Stomach (tissue), 9 donors: ENCODE data around the gene ARHGEF12. TPM values are rescaled to one million over a fixed set of nuclear protein-coding genes. Genes with fewer than 3 reads are reported as not detected.

ENCODE experiments used
- DNase-seq, 2 donors: peaks; one replicate each; pipeline versions ENCODE4 v3.0.0 to v3.0.0-alpha.2; 2013 to 2019
- H3K27ac ChIP-seq, 5 donors: fragments of 200-600 bp in 4 of 5; sonication (generic) in 4 of 5; one replicate each; pipeline ENCODE4 v1.5.1; 2013 to 2019; ENCODE audit warnings: mild to moderate bottlenecking in 1 of 5, moderate library complexity in 1 of 5
- H3K27me3 ChIP-seq, 3 donors: fragments of 200-600 bp; sonication (generic); one replicate each; pipeline ENCODE4 v1.5.1; 2017 to 2019; ENCODE audit warnings: mixed run types in 1 of 3
- H3K36me3 ChIP-seq, 4 donors: fragments of 200-600 bp; sonication (generic); 1 replicate in 3 of 4; 2 replicates in 1 of 4; pipeline ENCODE4 v1.5.1; 2016 to 2019
- H3K4me1 ChIP-seq, 4 donors: fragments of 200-600 bp; sonication (generic); one replicate each; pipeline ENCODE4 v1.5.1; 2016 to 2019
- H3K4me3 ChIP-seq, 4 donors: fragments of 200-600 bp; sonication (generic) in 3 of 4; one replicate each; pipeline ENCODE4 v1.5.1; 2016 to 2019; ENCODE audit warnings: mild to moderate bottlenecking in 1 of 4
- H3K9me3 ChIP-seq, 4 donors: fragments of 200-600 bp; sonication (generic); one replicate each; pipeline ENCODE4 v1.5.1; 2016 to 2019
- CTCF ChIP-seq, 7 experiments: fragments of 450-650 bp in 4 of 7; fragments of 200-600 bp in 3 of 7; sonication (generic) in 3 of 7; IDR thresholded peaks; one replicate each; pipeline ENCODE4 v1.5.1; 2016 to 2019; ENCODE audit warnings: antibody characterized with exemption in 7 of 7, control low read depth in 2 of 7, mild to moderate bottlenecking in 1 of 7
- EP300 ChIP-seq: sonication (generic); formaldehyde crosslinking; IDR thresholded peaks from one replicate; pipeline ENCODE4 v1.6.1; 2017; ENCODE audit warnings: antibody characterized with exemption
- POLR2A ChIP-seq, 4 donors: fragments of 450-650 bp; IDR thresholded peaks; one replicate each; pipeline ENCODE4 v1.6.1; 2016; ENCODE audit warnings: antibody characterized with exemption in 4 of 4, control low read depth in 2 of 4, mild to moderate bottlenecking in 1 of 4, moderate library complexity in 1 of 4
- POLR2AphosphoS5 ChIP-seq, 3 donors: sonication (generic); formaldehyde crosslinking; IDR thresholded peaks; one replicate each; pipeline ENCODE4 v1.6.1; 2016; ENCODE audit warnings: antibody characterized with exemption in 3 of 3
- WGBS, 5 donors: extraction: QIAGEN DNeasy Blood & Tissue Kit in 3 of 5; methylation state at CpG; one replicate each; pipeline versions ENCODE4 v1.1.5 to v1.1.7; 2013 to 2018; 5-methylcytosine and 5-hydroxymethylcytosine counted together
- intact Hi-C: fragments of 100-400 bp; cut with DNase I; formaldehyde crosslinking; loops from one replicate; pipeline ENCODE4 v1.15.1; 2023; ENCODE audit warnings: low total_unique reads
- polyA plus RNA-seq, 3 donors: library from polyadenylated mRNA; stranded (reverse); fragments of 200-250 nt; gene quantifications; one replicate each; pipeline ENCODE4 v1.2.3, GENCODE V29; 2013
- total RNA-seq, 5 donors: library from RNA; depleted of rRNA; stranded (reverse); fragments of >200 nt; gene quantifications; one replicate each; pipeline versions ENCODE4 v1.1.0 to v1.2.3, GENCODE V29; 2014 to 2016
- donor health status: healthy with polysubstance abuse.
- donor health status: Bipolar disorder and iron deficiency.
- donor health status: healthy.

Gene ARHGEF12
- total and polyA plus RNA-seq, 8 donors = 11.5 to 186 (median 43.5) TPM

- intact Hi-C loops = no loop called here
- 10 to 32% (median 24%) methylated on average over 2 of the region's 2 CpGs for WGBS, 5 donors
- Histone ChIP-seq H3K27me3 (no peaks in the 10 kb centered on the region), H3K36me3 (peaks cover 0 to 13% (median 11%) of the 10 kb centered on the region in 4 donors), H3K9me3 (no peaks in the 10 kb centered on the region), H3K4me3 (no peak overlapping the region), H3K4me1 (peaks cover 7 to 63% (median 38%) of the 10 kb centered on the region in 4 donors), H3K27ac (peak overlapping the region; percentile 3 to 99 (median 68))
- TF ChIP-seq CTCF (IDR thresholded peaks at IDR 0.05) (no peak), POLR2AphosphoS5 (IDR thresholded peaks at IDR 0.05) (no peak), POLR2A (IDR thresholded peaks at IDR 0.05) (no peak), EP300 (no peak)
- DNase-seq = peak; percentile 43 to 70
Measured at GRCh38 chr11:120331301-120331996, 4.8 kb upstream of the ARHGEF12 start.

- H3K4me1 ChIP-seq = peaks cover 7 to 59% (median 39%) of the 10 kb centered on the region in 4 donors
- peak overlapping the region in 3 of 5 donors; percentile 68 to 99 (median 69) for H3K27ac ChIP-seq
- TF ChIP-seq POLR2AphosphoS5 (IDR thresholded peaks at IDR 0.05) (no peak), CTCF (IDR thresholded peaks at IDR 0.05) (no peak)
- 79 to 92% (median 88%) methylated on average over 5 of the region's 5 CpGs for WGBS, 5 donors
- no peaks in the 10 kb centered on the region for H3K27me3 ChIP-seq
- H3K4me3 ChIP-seq = no peak overlapping the region
- intact Hi-C loops = no loop called here
- peaks cover 0 to 13% (median 11%) of the 10 kb centered on the region in 4 donors for H3K36me3 ChIP-seq
- DNase-seq = no peak
- no peaks in the 10 kb centered on the region for H3K9me3 ChIP-seq
Measured at GRCh38 chr11:120332822-120333716, 3.1 kb upstream of the ARHGEF12 start.

GRCh38 chr11:120333801-120334200, 2.4 kb upstream of the ARHGEF12 start:
- WGBS, 5 donors = 63 to 86% (median 78%) methylated on average over 1 of the region's 1 CpG
- peak overlapping the region in 2 of 5 donors; percentile 99 for H3K27ac ChIP-seq
- H3K27me3 ChIP-seq = no peaks in the 10 kb centered on the region
- H3K36me3 ChIP-seq = peaks cover 0 to 13% (median 11%) of the 10 kb centered on the region in 4 donors
- no peak for DNase-seq
- H3K9me3 ChIP-seq = no peaks in the 10 kb centered on the region
- TF ChIP-seq POLR2AphosphoS5 (IDR thresholded peaks at IDR 0.05) (no peak), EP300 (no peak), CTCF (IDR thresholded peaks at IDR 0.05) (no peak), POLR2A (IDR thresholded peaks at IDR 0.05) (no peak)
- H3K4me3 ChIP-seq = no peak overlapping the region
- intact Hi-C loops = no loop called here
- H3K4me1 ChIP-seq = peaks cover 12 to 66% (median 46%) of the 10 kb centered on the region in 4 donors

GRCh38 chr11:120334332-120334731, 1.9 kb upstream of the ARHGEF12 start:
- intact Hi-C loops = no loop called here
- WGBS, 5 donors = 6 to 21% (median 19%) methylated on average over 1 of the region's 1 CpG
- Histone ChIP-seq H3K36me3 (peaks cover 0 to 13% (median 11%) of the 10 kb centered on the region in 4 donors), H3K9me3 (no peaks in the 10 kb centered on the region), H3K4me3 (no peak overlapping the region), H3K4me1 (peaks cover 12 to 71% (median 50%) of the 10 kb centered on the region in 4 donors), H3K27ac (peak overlapping the region in 3 of 5 donors; percentile 99 to 100 (median 99)), H3K27me3 (no peaks in the 10 kb centered on the region)
- TF ChIP-seq CTCF (IDR thresholded peaks at IDR 0.05) (no peak), POLR2A (IDR thresholded peaks at IDR 0.05) (no peak), POLR2AphosphoS5 (IDR thresholded peaks at IDR 0.05) (no peak), EP300 (no peak)
- DNase-seq = no peak
